ENCODE measurements around the gene ECPAS.

Gene ECPAS

GRCh38 chr9:111316796-111317195 is 167.4 kb downstream of the ECPAS start:
- H3K27ac ChIP-seq (ENCODE audit: low read depth, low read length) = no peak overlapping the region
- no peaks in the 10 kb centered on the region for H3F3A ChIP-seq (ENCODE audit: insufficient read depth)
- H3K9me2 ChIP-seq (replicated peaks; ENCODE audit: insufficient read depth, low read length) = no peaks in the 10 kb centered on the region
- H3K9me3 ChIP-seq (ENCODE audit: insufficient read depth, low read length) = no peaks in the 10 kb centered on the region
- no peaks in the 10 kb centered on the region for H3K27me3 ChIP-seq (ENCODE audit: low read length)
- no peak overlapping the region for H3K9ac ChIP-seq (ENCODE audit: low read length)
- no peak overlapping the region for H2AFZ ChIP-seq (ENCODE audit: low read depth, low read length, severe bottlenecking)
- H3K4me3 ChIP-seq (ENCODE audit: insufficient read depth, low read length, poor library complexity, severe bottlenecking) = no peak overlapping the region
- no peak for TF ChIP-seq EZH2phosphoT487 (conservative IDR thresholded peaks at IDR 0.05; ENCODE audit: low read length)
- TF ChIP-seq CTCF (IDR thresholded peaks at IDR 0.05; ENCODE audit: insufficient read depth, low read length, poor library complexity, severe bottlenecking) = no peak
- H3K4me2 ChIP-seq (ENCODE audit: low read depth, low read length, poor library complexity, severe bottlenecking) = no peak overlapping the region
- H3K36me3 ChIP-seq (ENCODE audit: low read length) = no peaks in the 10 kb centered on the region
- H4K20me1 ChIP-seq (ENCODE audit: low read depth, low read length) = no peaks in the 10 kb centered on the region
- no peaks in the 10 kb centered on the region for H3K79me2 ChIP-seq (ENCODE audit: insufficient read depth, low read length)

All from SU-DHL-6 (cell line).